ENCODE results near the gene WAPL.

DNA sequence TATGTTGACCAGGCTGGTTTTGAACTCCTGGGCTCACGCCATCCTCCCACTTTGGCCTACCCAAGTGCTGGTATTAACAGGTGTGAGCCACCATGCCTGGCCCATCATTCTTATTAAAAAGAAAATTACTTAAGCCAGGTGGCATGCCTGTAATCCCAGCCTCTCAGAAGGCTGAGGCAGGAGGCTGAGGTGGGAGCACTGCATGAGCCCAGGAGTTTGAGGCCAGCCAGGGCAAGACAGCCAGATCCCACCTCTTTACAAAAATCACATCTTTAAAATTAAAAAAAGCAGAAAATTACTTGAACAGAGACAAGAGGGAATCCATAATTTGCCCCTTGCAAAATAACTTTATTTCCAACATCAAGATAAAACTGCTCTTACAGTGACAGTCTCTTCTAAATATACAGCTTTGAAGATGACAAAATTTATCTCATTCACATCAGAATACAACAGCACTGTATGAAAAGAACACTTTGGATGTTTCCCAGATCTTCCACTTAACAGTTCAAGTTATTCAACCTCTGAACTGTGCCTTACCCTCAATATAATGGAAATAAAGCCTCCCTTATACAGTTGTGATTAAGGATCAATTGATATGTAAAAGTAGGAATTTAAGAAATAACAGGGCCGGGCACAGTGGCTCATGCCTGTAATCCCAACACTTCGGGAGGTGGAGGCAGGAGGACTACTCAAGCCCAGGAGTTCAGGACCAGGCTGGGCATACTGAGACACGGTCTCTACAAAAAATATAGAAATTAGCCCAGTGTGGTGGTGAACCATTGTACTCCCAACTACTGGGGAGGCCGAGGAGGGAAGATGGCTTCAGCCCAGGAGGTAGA, 10.3 kb downstream of the WAPL start:
- TF ChIP-seq, protein P1, sequence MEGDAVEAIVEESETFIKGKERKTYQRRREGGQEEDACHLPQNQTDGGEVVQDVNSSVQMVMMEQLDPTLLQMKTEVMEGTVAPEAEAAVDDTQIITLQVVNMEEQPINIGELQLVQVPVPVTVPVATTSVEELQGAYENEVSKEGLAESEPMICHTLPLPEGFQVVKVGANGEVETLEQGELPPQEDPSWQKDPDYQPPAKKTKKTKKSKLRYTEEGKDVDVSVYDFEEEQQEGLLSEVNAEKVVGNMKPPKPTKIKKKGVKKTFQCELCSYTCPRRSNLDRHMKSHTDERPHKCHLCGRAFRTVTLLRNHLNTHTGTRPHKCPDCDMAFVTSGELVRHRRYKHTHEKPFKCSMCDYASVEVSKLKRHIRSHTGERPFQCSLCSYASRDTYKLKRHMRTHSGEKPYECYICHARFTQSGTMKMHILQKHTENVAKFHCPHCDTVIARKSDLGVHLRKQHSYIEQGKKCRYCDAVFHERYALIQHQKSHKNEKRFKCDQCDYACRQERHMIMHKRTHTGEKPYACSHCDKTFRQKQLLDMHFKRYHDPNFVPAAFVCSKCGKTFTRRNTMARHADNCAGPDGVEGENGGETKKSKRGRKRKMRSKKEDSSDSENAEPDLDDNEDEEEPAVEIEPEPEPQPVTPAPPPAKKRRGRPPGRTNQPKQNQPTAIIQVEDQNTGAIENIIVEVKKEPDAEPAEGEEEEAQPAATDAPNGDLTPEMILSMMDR (IDR thresholded peaks at IDR 0.05), result no peak
- no peak for TF ChIP-seq EP300 (IDR thresholded peaks at IDR 0.05)

Measured in esophagus muscularis mucosa (tissue), 3 donors.